GM12801 (cell line): ENCODE data around the gene MOGAT3.

Experiments used
- TF ChIP-seq, protein P1 (sequence below): IDR thresholded peaks from one replicate; pipeline ENCODE4 v1.5.1; 2011; ENCODE audit warnings: control low read depth; ENCODE audit not compliant: insufficient read length; ENCODE audit errors: extremely low read depth

Gene MOGAT3

DNA sequence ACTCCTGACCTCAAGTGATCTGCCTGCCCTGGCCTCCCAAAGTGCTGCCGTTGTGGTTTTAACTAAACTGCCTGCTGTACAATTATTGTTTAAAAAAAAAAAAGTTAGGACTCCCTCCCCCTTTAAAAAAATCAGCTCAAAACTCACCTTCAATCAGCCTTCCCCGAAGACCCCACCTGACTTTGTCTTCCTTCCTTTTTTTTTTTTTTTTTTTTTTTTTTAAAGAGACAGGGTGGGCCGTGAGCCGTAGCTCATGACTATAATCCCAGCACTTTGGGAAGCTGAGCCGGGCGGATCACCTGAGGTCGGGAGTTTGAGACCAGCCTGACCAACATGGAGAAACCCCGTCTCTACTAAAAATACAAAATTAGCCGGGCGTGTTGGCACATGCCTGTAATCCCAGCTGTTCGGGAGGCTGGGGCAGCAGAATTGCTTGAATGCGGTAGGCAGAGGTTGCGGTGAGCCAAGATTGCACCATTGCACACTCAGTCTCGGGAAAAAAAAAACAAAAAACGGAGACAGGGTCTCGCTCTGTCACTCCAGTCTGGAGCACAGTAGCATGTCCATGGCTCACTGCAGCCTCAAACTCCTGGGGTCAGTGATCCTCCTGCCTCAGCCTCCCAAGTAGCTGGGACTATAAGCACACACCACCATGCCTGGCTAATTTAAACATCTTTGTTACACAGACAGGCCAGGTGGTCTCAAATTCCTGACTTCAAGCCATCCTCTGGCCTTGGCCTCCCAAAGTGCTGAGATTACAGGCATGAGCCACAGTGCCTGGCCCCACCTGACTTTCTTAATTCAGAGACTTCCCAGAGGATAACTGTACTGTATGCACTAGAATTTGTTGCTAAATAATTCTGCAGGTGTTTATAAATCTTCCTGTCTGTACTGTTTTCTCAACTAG is 40.9 kb upstream of the MOGAT3 start:
- TF ChIP-seq, protein P1, sequence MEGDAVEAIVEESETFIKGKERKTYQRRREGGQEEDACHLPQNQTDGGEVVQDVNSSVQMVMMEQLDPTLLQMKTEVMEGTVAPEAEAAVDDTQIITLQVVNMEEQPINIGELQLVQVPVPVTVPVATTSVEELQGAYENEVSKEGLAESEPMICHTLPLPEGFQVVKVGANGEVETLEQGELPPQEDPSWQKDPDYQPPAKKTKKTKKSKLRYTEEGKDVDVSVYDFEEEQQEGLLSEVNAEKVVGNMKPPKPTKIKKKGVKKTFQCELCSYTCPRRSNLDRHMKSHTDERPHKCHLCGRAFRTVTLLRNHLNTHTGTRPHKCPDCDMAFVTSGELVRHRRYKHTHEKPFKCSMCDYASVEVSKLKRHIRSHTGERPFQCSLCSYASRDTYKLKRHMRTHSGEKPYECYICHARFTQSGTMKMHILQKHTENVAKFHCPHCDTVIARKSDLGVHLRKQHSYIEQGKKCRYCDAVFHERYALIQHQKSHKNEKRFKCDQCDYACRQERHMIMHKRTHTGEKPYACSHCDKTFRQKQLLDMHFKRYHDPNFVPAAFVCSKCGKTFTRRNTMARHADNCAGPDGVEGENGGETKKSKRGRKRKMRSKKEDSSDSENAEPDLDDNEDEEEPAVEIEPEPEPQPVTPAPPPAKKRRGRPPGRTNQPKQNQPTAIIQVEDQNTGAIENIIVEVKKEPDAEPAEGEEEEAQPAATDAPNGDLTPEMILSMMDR: no peak

DNA sequence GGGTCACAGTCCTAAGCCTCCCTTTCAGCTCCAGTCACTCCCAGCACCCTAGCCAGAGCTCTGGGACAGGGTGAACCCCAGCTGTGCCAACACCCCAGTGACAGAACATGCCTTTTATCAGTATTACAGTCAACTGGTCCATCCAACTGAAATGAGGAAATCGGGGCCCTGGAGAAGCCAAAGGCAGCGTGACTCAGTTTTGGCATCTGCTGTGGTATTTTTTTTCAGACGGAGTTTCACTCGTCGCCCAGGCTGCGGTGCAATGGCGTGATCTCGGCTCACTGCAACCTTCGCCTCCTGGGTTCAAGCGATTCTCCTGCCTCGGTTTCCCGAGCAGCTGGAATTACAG is 40.2 kb upstream of the MOGAT3 start:
- TF ChIP-seq, protein P1: no peak

DNA sequence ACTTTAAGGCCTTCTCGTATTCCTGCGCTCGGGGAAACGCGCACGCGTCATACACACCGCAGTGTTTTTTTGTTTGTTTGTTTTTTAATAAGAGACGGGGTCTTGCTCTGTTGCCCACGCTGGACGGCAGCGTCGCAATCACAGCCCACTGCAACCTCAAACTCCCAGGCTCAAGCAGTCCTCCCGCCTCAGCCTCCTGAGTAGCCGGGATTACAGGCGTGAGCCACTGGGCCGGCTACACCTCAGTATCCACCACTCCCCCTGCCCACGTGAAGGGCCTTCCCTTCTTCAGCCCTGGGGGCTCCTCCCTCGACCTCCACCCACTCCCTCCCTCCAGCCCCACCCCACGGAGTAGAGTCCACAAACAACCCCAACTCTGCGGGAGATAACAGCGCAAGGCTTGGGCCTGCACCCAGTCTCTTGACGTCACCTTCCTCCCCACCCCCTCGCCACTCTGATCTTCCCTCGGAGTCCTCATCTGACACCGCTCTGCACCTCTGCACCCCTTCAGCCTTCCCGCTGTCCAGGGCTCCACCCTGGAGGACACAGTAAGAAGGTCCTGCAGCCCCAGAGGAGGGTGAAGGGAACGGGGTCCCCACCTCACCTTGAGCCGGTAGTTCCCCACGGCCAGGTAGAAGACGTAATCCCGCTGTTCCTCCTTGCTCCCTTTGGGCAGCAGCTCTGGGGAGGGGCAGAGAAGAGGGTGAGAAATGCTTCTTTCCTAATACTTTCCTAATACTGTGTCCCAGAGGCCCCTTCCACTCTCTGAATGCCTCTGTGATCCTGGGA is 39.6 kb upstream of the MOGAT3 start:
- TF ChIP-seq, protein P1: no peak

DNA sequence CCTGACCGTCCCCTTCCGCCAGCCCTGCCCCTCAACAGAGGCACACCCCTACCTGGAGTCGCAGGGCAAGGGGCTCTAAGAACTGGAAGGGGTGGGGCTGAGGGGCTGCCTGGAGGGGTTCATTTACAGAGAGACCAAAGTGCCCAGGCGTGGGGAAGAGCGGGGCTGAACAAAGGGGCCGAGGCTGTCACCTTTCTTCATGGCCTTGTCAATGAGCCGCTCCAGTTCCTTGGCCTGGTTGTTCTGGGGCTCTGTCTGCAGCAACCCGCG is 39.0 kb upstream of the MOGAT3 start:
- TF ChIP-seq, protein P1: no peak

DNA sequence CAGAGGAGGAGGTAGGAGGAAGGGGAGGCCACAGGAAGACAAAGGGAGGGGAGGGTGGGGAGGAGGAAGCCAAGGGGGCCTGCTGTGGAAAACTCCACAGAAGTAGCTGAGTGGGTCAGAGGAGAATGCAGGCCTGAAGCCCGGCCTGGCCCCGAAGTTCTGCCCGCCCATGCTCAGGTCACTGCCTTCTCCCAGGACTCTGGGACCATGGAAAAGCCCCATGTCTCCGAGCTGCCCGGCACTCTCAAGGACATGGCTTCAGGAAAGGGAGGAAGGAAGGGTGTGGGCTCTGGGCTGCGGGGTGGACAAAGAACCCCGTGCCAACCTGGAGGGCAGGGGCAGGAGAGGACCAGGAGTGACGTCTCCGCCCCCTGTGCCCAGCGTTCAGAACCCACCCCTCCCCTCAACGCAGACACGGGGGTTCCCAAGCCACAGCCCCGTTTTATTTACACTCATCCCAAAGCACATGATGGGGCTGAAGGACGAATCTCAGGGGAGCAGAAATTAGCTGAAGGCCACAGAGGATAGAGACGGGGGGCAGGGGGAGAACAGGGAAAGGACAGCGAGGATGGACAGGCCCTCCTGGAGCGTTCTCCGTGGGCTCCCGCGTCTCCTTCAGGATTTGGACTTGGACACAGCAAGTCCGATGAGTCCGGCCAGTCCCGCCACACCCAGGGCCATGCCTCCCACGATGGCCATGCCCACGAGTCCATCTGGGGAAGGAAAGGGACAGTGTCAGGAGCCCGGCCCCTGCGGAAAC is 38.5 kb upstream of the MOGAT3 start:
- TF ChIP-seq, protein P1: no peak

DNA sequence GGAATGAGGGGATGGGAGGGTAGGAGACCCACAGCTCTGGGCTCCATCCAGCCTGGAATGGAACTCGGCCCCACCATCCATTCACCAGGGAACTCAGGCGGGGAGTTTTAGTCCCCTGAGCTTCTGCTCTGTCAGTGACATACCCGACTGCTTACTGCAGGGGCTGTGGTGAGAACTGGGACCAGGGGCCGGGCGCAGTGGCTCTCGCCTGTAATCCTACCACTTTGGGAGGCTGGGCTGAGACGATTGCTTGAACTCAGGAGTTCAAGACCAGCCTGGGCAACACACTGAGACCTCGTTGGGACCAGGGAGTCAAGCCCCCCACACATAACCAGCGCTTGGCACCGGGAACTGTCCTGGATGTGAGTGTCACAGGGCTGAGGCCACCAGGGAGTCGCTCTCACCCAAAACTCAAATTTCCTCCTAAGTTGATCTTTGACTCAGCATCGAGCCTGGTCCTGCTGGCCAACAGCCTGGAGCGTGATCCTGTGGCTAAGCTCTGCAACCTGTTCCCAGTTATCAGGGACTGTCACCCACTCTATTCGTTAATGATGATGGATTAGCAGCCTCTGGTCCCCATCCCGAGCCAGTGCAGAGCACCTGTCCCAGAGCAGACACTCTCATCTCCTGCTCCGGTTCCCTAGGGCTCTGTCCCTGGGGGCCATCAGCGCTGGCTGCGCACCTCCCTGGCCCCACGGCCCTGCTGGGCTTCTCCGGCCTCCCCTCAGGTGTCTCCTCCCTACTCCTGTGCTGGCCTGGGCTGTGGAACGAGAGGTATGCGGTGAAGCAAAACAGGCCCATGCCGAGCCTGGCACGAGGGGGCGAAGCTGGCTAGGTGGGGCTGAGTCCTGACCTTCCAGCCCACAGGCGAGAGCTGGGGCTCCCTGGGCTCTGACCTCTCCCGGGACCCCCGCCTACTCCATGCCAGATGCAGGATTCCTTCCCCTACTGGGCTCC is 37.7 kb upstream of the MOGAT3 start:
- TF ChIP-seq, protein P1: no peak
